Bronchial epithelial cell (primary cell): ENCODE results near the gene TEX13A. TPM values are rescaled to one million over a fixed set of nuclear protein-coding genes. Genes with fewer than 3 reads are reported as not detected.

Experiments used
- DNase-seq: peaks from one replicate; pipeline ENCODE4 v3.0.0-alpha.2; 2010; ENCODE audit warnings: low read depth
- FAIRE-seq: peaks from 2 replicates; lab custom pipeline; 2011; peaks lifted over from hg19 to GRCh38; lab: Jason Lieb, UNC
- H3K27me3 ChIP-seq: 2 replicates; pipeline ENCODE4 v1.5.1; 2011; ENCODE audit warnings: low read length; ENCODE audit not compliant: control insufficient read depth, insufficient read depth
- H3K36me3 ChIP-seq: 2 replicates; pipeline ENCODE4 v1.5.1; 2011; ENCODE audit warnings: low read length; ENCODE audit not compliant: control insufficient read depth, insufficient read depth
- H3K4me3 ChIP-seq: 2 replicates; pipeline ENCODE4 v1.5.1; 2011; ENCODE audit warnings: mild to moderate bottlenecking, low read depth, low read length, control low read depth
- CTCF ChIP-seq: IDR thresholded peaks from 2 replicates; pipeline ENCODE4 v1.5.1; 2011; ENCODE audit warnings: mild to moderate bottlenecking, moderate library complexity, low read length, control low read depth, inconsistent platforms; ENCODE audit not compliant: insufficient read depth, severe bottlenecking
- total RNA-seq: library from RNA; depleted of rRNA; stranded (reverse); fragments of >200 nt; gene quantifications from 2 replicates; pipeline ENCODE4 v1.2.1, GENCODE V29; 2014

TEX13A gene
- total RNA-seq, 1 donor from 2014 or later = not detected

- Histone ChIP-seq H3K27me3 (no peaks in the 10 kb centered on the region), H3K4me3 (no peak overlapping the region), H3K36me3 (no peaks in the 10 kb centered on the region)
- FAIRE-seq (no peak), DNase-seq (peak; percentile 20)
- peak; percentile 54 for TF ChIP-seq CTCF
Measured at GRCh38 chrX:105191878-105192277, 28.6 kb downstream of the TEX13A start.

DNA sequence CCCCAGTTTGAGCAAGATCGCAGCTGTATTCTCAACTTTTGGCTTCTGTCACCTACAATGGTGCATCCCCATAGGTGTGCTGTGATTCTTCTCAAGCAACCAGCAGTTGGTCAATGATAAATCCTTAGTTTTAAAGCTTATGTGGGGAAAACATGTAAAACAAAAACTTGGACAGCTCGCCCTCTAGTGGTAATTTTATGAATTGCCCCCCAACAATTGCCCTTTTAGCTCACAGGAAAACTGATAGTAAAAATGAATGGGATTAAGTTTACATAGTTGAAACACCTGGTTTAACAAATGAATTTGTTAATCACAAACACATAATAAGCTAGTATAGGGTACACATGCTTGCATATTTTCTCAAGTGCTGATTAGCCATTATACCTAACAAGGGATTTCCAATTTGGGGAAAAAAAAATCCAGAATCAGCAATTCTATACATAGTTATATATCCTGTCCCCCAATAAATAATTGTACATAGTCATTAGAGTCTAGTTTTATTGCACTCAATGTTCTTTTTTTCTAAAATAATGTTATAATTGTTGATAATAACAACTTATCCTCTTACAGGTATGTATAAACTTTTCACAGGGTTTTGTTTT, 30.1 kb downstream of the TEX13A start:
- FAIRE-seq = no peak
- no peaks in the 10 kb centered on the region for H3K27me3 ChIP-seq
- TF ChIP-seq CTCF = peak; percentile 48
- H3K4me3 ChIP-seq = no peak overlapping the region
- DNase-seq = peak; percentile 27
- no peaks in the 10 kb centered on the region for H3K36me3 ChIP-seq

GRCh38 chrX:105189093-105189492, 31.4 kb downstream of the TEX13A start:
- Histone ChIP-seq H3K36me3 (no peaks in the 10 kb centered on the region), H3K4me3 (no peak overlapping the region), H3K27me3 (no peaks in the 10 kb centered on the region)
- FAIRE-seq (no peak), DNase-seq (no peak)
- TF ChIP-seq CTCF = no peak

GRCh38 chrX:105179644-105180043, 40.9 kb downstream of the TEX13A start:
- no peaks in the 10 kb centered on the region for H3K36me3 ChIP-seq
- no peak overlapping the region for H3K4me3 ChIP-seq
- DNase-seq (no peak), FAIRE-seq (no peak)
- no peak for TF ChIP-seq CTCF
- H3K27me3 ChIP-seq = no peaks in the 10 kb centered on the region

GRCh38 chrX:105173071-105173470, 47.4 kb downstream of the TEX13A start:
- DNase-seq (no peak), FAIRE-seq (no peak)
- Histone ChIP-seq H3K4me3 (no peak overlapping the region), H3K36me3 (no peaks in the 10 kb centered on the region), H3K27me3 (no peaks in the 10 kb centered on the region)
- TF ChIP-seq CTCF = no peak
